ENCODE results near the gene PTPRF.

PTPRF gene

GRCh38 chr1:43542527-43543458 is 12.1 kb downstream of the PTPRF start:
- no peak for DNase-seq
- no peaks in the 10 kb centered on the region for H3K36me3 ChIP-seq
- H3K9me3 ChIP-seq, result no peaks in the 10 kb centered on the region
- TF ChIP-seq CTCF (IDR thresholded peaks at IDR 0.05; ENCODE audit: low read depth, low read length), result no peak
- no peaks in the 10 kb centered on the region for H3K27me3 ChIP-seq
- no peak overlapping the region for H3K4me3 ChIP-seq (ENCODE audit: low read depth, low read length)
- H3K4me1 ChIP-seq, result peaks cover 9% of the 10 kb centered on the region

GRCh38 chr1:43543567-43543966 is 12.9 kb downstream of the PTPRF start:
- no peaks in the 10 kb centered on the region for H3K27me3 ChIP-seq
- no peaks in the 10 kb centered on the region for H3K36me3 ChIP-seq
- DNase-seq, result no peak
- H3K9me3 ChIP-seq, result no peaks in the 10 kb centered on the region
- H3K4me3 ChIP-seq (ENCODE audit: low read depth, low read length), result no peak overlapping the region
- H3K4me1 ChIP-seq, result peaks cover 9% of the 10 kb centered on the region
- TF ChIP-seq CTCF (IDR thresholded peaks at IDR 0.05; ENCODE audit: low read depth, low read length), result no peak

GRCh38 chr1:43545339-43545694 is 14.6 kb downstream of the PTPRF start:
- no peak for DNase-seq
- Histone ChIP-seq H3K4me3 (ENCODE audit: low read depth, low read length) (no peak overlapping the region; the same call in 1 of the 2 replicates), H3K27me3 (no peaks in the 10 kb centered on the region), H3K9me3 (no peaks in the 10 kb centered on the region), H3K36me3 (no peaks in the 10 kb centered on the region), H3K4me1 (peaks cover 9% of the 10 kb centered on the region)
- TF ChIP-seq CTCF (IDR thresholded peaks at IDR 0.05; ENCODE audit: low read depth, low read length), result no peak

- H3K4me1 ChIP-seq, result peaks cover 9% of the 10 kb centered on the region
- H3K9me3 ChIP-seq, result no peaks in the 10 kb centered on the region
- peak; percentile 89 for DNase-seq
- H3K36me3 ChIP-seq, result no peaks in the 10 kb centered on the region
- H3K27me3 ChIP-seq, result no peaks in the 10 kb centered on the region
- no peak for TF ChIP-seq CTCF (IDR thresholded peaks at IDR 0.05; ENCODE audit: low read depth, low read length)
- H3K4me3 ChIP-seq (ENCODE audit: low read depth, low read length), result peak overlapping the region; percentile 16; the same call in 1 of the 2 replicates
Measured at GRCh38 chr1:43545695-43546387, 15.2 kb downstream of the PTPRF start.

- TF ChIP-seq CTCF (IDR thresholded peaks at IDR 0.05; ENCODE audit: low read depth, low read length), result no peak
- DNase-seq, result no peak
- Histone ChIP-seq H3K36me3 (no peaks in the 10 kb centered on the region), H3K4me3 (ENCODE audit: low read depth, low read length) (no peak overlapping the region; the same call in 1 of the 2 replicates), H3K9me3 (no peaks in the 10 kb centered on the region), H3K4me1 (peaks cover 9% of the 10 kb centered on the region), H3K27me3 (no peaks in the 10 kb centered on the region)
Measured at GRCh38 chr1:43546388-43547100, 15.9 kb downstream of the PTPRF start.

Data from BE2C (cell line).